GM18520 (cell line): Measurements from ENCODE around the gene DEPDC1.
"Not testable (repeated sequence)": the region's sequence is repeated elsewhere in the genome, so short reads cannot be mapped to it uniquely, and the experiment has no call there.

Source experiments
- ATAC-seq: cut with Tn5 transposase; IDR thresholded peaks from one replicate; pipeline ENCODE4 v1.9.1; 2021; ENCODE audit not compliant: unreplicated experiment

DEPDC1 gene

DNA sequence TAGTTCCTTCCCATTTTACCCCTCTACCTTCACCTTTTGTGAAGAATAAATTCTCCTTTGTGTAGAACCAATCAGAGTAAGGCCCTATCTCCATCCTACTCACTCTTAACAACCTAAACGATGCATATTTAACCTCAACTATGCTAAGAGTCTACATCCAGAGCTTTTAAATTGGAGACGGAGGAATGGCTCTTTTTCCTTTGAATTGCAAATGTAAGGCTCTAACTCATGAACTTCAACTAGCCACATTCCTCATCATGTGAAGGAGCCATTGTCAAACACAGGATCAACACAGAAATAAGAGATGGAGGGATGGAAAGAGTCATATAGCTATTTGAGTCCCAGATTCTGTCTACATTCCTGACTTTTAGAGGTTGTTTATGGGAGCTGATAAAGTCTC, 18.2 kb downstream of the DEPDC1 start:
- ATAC-seq = no peak

DNA sequence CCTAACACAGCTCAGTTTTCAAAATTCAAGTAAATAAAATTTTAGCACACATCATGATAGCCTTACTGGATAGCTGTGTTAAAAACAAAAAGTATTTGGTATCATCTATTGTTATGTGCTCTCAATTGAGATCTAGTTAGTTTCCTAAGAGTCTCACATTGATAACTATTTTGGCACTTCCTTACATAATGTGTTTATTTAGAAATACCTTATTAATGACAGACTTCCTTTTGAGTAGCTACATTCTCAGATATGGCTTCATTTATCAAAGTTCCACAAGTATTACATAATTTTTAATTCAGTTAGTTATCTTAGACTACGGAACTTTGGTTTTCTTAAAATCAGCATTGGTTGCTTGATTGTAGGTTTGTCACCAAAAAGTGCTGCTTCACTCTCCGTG, 20.3 kb downstream of the DEPDC1 start:
- not testable (repeated sequence) for ATAC-seq

DNA sequence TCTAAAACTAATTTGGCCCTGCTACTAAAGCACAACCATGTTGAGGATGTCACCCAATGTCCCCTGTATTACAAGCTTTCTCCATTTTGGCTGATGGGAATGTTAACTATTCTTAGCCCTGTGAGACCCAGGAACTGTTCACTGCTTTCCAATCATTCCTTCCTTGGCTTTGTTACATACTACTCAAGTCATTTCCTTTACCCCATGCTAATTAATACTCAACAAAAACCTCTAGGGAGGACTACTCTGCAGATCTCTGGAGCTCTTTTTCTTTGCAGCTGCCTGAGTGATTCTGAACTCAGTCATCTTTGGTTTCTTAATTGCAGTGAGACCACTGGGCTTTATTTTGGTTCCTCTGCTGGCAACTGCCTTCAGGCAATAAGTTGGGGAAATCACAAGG, 23.8 kb downstream of the DEPDC1 start:
- ATAC-seq = no peak

DNA sequence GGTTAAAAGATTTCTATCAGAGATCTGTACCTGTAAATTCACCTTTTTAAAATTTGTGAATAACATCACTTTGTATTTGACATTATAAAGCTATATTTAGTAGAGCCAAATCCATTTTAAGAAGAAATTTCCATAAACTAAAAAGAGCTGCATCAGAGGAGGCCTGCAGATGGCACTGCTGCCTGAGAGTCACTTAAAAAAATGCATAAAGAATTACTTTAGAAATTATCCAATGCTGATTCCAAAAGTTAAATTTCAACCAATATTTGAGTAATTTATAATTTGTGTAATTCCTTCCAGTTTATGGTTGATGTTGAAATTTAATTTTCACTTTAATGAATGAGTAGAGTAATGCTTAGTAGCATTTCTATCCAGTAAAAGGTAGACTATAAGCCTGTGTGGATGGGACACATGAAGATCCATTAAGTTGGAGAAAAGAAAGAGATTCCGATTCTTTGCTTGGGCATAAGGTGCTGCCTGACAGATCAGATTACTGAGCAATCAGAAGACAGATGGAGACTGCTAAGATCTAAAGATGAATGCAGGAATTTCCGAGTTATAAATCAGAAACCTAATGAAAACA, 26.4 kb downstream of the DEPDC1 start:
- no peak for ATAC-seq

DNA sequence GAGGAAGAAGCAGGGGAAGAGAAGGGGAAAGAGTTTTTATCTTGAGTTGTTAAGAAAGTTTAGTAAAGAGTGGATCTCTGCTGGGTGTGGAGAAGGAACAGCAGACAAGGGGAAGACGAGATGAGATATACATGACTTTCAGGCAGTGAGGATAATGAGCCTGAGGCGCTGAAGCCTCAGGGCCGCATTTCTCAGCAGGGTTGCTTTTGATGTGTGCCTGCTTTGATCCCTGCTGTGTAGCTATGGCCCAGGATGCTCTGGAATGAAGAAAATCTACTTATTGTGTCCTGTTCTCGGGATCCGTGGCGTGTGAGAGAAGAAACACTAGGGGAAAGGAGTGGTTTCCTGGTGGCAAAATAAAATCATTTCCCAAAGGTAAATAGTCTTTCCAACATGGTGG, 32.0 kb downstream of the DEPDC1 start:
- ATAC-seq = no peak

DNA sequence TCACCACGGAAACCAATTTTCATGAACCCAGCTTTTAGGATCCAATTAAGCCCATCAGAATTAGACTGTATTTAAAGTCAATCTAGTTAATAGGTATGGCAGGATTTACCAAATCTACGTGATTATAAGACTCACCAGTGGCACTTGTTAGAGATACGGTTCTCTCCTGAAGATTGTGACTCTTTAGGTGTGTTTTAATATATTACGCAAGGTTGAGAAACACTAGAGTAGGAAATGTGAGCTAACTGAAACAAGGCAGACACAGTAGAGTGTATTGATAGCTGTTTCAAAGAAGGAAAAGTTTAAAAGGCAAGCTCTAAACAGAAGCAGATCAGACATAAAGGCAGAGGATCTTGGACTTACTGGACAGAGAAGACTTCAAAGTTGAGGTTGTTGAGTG, 35.9 kb downstream of the DEPDC1 start:
- no peak for ATAC-seq

DNA sequence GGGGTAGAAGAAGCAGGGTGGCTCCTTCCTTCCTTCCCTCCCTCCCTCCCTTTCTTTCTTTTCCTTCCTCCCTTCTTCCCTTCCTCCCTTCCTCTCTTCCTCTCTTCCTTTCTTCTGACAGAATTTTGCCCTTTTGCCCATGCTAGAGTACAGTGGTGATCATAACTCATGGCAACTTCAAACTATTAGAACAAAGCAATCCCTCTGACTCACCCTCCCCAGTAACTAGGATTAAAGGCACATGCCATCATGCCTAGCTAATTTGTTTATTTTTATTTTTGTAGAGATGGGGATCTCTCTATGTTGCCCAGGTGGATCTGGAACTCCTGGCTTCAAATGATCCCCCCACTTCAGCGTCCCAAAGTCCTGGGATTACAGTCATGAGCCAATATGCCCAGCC, 37.1 kb downstream of the DEPDC1 start:
- no peak for ATAC-seq

DNA sequence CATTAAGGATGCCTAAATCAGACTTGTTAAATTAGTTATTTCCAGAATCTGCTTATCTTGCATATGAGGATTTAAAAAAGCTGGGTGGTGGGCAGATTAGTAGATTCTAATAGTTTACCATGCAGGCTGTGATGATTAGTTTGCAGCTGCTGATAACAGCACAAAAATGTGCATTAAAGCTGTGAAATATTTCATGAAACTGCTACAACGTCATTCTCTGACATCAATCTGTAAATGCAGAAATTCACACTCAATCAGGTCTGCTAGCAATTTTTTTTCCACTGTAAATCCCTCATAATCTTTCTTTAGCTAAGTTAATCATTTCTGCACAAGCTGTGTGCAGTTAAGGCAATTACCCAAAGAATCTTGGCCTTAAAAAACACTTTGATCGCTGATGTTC, 37.8 kb downstream of the DEPDC1 start:
- ATAC-seq = no peak

DNA sequence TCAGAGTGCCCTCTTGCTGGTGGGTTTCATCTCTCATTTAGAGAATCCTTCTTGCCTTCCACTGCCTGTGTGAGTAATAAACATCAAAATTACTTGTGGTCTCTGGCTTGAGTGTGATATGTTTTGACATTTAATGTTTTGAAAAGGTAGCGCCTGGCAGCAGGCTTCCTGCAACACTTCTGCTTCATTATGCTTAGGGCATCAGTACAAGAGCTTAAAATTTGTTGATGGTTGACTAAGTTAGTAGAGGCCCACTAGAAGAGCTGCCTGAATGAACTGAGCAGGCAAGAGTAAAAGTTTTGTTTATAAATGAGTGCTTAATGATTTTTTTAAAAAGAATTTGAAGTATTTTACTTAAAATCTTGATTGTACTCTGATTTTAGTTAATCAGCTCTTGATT, 40.7 kb downstream of the DEPDC1 start:
- ATAC-seq = no peak

DNA sequence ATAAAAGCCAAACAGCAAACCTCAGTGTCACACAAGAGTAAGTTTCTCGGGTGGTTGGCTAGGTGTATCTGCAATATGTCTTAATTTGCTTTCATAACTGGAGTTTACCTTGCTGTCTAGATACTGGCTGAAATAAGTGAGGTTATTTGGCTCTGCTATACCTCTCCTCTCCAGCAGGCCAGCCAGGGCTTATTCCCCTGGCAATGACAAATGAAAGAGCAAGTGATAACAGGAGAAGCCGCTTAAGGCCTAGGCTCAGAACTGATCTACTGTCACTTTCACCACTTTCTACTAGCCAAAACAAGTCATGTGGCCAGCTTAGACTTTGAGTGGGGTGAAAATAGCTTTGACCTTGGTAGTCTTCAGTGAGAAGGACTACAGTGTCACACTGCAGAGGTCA, 42.3 kb downstream of the DEPDC1 start:
- no peak for ATAC-seq

DNA sequence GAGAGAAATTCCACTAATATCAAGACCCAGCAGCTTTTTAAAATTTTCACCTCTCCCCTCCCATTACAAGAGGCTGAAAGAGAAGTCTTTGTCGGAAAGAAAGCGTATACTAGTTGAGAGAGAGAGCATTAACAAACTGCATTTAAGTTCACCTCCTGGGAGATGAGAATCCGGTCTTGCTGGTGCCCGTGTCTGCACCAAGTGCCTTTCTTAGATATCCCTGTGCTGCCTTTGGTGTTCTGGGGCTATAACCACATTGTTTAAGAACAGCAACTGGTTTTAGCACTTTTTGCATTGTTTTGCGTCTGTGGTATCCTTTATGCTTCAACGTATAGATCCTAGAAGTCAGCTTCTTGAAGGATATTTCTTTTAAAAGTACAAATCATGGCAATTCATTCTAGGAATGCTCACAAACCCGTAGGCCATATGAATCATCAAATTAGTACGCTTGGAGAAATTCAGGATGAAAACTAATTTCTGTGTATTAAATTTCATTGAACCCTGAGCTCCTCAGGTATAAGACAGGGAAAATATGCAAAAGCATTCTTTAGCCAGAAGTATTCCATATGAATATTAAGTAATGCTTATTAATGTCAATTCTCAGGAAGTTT, 43.7 kb downstream of the DEPDC1 start:
- no peak for ATAC-seq

DNA sequence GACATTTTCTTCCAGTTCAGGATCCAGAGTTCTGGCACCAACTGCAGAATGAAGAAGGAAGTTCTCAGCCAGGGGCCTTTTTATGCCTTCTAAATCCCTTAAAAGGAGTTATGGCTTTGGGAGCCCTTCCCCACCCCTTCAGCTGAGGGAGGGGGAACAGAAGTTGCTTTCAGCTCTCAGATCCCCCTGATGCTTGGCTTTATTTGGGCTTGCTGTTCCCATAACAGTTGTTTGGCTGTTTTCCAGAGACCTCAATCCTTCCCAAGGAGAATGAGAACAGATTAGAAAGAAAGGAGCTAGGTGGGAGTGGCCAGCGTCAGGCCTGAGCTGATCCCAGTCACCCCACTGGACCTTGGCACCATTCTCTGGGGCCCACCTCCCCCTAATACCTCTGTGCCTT, 47.0 kb downstream of the DEPDC1 start, which contains the start of gene RPE65:
RPE65 (minus strand) TSS at position 54 of the 400 bp plus-strand sequence; CDS start at position 5, 49 bp downstream.
- no peak for ATAC-seq

DNA sequence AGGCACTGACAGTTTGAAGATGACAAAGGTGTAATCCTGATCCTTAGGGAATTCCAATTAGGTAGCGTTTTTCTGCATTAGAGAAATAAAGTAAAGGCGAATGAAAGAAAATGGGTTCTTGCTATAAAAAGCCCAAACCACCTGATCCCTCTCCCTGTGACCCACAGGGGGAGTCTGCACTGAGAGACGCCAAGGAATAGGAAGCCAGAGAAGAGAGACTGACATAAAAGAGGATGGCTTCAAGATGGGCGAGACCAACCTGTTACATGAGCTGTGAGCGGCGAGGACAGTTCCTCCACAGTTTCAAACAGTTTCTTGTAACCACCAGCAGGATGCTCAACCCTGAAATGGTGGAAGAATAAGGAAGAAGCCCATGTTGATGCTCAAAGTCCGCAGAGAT, 48.5 kb downstream of the DEPDC1 start:
- no peak for ATAC-seq

DNA sequence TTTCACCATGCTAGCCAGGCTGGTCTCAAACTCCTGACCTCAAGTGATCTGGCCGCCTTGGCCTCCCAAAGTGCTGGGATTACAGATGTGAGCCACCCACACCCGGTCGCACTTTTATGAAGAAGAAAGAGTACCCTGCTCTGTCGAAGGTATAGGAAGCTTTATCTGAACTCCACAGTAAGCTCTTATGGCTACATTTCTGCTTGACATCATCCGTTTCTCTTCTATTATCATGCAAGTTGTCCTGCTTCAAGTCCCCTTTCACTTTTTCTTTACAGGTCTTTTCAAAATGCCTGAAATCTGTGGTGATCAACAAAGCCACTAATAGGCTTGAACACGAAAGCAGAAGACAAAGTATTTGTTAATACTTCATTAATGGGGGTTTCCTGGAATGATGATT, 51.2 kb downstream of the DEPDC1 start:
- no peak for ATAC-seq

DNA sequence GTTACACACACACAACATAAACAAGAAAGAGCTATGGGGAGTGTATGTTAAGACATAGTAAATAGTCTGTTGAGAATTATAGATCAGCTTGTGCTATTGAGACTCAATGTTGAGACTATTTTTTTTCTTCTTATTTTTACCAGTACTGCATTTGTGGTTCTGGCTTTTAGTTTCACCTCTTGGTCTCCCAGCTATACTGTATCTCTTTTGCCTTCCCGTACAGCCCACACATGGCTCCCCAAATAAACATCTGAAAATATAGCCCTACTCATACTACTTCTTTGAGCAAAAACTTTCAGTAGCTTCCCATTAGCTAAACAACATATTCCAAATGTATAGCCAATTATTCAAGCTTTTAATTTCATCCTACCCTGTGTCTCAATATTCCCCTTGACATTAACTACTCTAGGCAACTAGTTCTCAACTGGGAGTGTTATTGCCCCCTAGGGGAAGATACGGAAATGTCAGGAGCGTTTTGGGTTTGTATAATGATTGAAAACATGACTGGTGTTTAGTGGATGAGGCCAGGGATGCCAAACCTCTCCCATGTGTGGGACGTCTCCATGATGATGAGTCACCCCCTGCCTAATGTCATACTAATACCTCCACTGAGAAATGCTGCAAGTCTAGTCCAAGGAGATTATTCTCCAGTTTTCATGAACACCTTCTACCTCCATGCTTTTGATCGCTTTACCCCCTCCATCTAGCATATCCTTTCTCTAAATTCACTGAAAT, 53.9 kb downstream of the DEPDC1 start:
- ATAC-seq = peak; percentile 71

DNA sequence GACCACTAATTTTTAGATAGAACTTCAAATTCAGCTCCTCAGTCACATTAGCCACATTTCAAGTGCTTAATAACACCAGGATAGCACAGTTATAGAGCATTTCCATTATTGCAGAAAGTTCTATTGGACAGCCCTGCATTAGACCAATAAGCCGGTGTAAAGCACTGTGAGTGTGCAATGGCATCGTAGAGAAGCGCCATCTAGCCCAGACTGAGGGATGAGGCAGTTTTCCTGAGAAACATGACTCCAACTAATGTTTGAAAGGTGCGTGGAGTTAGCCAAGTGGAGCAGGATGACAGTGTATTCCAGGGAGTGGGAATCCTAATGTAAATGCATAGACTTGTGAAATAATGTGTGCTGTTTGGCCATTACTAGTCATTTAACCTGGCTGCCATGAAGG, 54.9 kb downstream of the DEPDC1 start:
- ATAC-seq = no peak

DNA sequence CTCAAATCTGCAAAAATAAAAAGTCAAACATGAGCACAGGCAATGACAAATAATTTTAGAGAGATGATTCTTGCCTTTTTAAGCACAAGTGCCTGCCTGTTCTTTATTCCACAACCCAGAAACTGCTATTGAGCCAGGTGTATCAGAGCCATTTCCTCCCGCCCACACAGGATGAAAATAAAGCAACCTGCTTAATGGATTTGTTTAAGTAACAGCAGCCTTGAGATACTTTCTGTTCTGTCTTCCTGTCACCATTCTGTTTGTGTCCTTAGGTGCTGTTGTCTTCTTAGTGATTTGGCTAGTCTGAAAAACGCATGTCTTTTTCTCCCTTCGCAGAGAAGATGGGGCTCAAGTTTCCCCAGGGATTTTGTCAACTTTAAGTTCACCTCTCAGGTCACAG, 58.6 kb downstream of the DEPDC1 start:
- no peak for ATAC-seq

DNA sequence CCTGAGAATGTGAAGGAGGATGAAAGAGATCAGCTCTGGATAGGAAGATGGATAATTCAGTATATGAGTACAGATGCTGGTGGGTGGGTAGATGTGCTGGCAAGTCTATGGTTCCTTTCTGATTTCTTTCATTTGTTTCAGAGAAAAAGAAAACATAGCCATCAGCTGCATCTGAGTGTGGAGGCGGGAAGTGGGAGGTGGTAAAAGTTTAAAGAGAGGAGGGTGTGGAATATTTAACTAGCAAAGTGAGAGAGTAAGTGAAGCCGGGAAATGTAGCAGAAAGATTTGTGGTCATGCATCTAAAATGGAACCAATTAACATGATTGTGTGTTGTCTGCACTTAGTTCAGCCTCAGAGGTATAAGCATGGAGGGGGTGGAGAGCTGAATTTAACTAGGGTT, 63.5 kb downstream of the DEPDC1 start:
- no peak for ATAC-seq

DNA sequence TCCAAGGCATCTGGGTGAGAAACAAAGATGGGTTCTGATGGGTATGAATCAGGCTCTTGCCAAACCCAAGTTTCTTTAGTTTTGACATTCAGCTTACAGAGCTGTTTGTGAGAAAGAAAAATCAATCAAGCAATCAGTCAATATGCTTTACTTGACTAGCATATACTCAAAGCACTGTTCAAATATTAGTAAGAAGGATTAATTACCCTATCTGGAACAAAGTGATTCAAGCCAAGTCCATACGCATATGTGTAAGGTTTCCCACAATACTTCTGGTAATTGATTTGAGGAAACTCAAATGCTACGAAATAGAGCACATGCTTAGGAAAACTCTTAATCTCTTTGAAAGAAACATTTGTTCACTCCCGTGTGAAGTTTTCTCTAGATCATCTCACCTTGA, 65.8 kb downstream of the DEPDC1 start:
- no peak for ATAC-seq

DNA sequence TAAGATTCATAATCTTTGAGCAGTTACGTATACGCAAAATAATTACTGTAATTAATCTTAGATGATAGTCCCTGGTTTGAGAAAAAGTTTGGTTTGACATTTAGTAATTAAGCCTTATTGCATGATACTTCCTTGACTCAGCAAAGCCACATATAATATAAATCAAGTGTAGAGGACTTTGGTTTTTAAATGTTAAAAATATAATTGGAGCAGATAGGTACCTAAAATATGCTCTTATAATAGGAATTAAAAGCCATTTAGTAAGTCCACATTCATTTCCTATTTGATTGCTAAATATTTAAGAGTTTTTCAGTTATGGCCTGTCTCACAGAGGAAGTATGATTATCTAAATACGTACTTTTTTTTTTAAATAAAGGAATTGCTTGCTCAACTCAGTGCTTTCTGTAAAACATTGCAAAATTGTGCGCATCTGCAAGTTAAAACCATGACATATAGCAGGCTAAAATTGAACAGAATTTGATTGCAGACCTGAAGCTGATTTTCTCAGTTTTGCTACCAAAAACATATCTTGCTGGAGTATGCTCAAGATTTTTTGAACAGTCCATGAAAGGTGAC, 67.6 kb downstream of the DEPDC1 start:
- ATAC-seq = no peak

DNA sequence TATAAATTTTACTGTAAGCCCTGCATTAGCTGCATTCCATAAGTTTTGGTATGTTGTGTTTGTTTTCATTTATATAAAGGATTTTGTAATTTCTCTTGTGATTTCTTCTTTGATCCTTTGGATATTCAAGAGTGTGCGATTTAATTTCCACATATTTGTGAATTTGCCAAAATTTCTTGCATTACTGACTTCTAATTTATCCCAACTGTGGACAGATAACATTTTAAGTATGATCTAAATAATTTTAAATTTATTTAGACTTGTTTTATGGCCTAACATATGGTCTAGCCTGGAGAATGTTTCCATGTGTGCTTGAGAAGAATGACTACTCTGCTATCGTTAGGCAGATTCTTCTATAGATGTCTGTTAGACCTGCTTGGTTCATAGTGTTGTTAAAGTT, 70.3 kb downstream of the DEPDC1 start:
- ATAC-seq = no peak
